Stimulated activated CD8-positive, alpha-beta memory T cell treated with anti-CD3 and anti-CD28 coated beads, Interleukin-7, amount 100 ng/mL, for 4 hours (primary cell): Measurements from ENCODE around the gene CALHM3.

Source experiments
- DNase-seq, 2 donors: peaks; one replicate each; pipeline ENCODE4 v3.0.0-alpha.2; 2020; ENCODE audit warnings: low read depth in 2 of 2

CALHM3 gene

DNA sequence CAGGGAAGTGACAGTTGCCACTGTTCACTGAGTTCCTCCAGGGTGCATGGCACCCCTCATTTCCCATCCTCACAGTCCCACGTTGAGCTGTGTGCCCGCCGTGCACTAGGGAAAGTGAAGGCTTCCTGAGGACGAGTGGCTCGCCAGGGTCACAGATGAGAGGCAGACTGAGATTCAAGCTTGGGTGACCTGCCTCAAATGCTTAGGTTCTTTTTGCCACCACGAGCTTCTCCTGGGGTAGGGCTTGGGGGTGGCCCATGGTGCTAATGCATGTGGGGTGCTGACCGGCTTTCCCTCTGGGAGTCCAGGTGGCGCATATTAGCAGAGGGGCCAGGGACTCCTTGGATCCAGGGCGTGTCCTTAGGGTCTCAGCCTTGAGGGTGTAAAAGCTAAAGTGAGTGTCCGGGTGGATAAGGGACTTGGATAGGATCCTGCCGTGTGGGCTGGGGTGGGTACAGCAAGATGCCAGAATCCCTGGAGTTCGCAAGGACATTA, 28.8 kb downstream of the CALHM3 start:
- no peak for DNase-seq

DNA sequence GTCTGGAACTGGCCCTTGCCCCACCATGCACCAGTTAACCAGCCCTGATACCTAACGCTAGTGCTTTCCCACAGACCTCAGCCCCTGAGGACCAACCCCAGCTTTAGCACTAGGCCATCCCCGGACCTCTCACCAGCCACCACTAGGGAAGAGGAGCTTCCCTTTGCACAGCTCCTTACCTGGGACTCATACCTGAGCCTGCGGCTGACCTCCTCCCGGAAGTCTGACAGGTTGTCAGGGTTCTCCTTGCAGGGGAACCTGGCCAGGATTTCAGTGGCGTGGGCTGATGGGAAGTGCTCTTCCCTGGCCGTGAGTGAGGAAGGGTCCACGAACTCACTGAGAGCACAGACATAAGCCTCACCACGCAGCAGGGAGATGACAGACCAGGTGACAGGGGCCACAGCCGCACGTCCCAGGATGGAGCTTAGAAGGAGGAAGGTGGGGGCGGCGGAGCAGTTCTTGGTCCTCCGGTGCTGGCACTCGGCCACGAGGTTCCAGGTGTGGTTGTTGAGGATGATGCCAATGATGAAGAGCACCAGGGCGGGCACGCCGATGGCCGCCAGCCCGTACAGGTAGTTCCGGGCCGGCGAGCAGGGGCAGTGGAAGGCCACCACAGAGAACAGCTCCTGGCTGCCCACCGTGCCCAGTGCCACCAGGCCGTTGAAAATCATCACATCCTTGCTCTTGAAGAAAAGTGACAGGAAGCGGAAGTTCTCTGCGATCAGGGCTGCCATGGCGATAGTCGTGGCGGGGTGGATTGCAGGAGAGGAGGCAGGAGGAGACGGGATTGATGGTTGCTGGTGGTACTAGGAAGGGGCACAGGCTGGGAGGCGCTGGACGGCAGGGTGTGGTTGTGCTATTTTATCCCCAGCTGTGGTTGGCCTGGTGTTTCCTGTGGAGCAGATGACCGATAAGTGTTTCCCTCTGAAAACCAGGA, 29.6 kb downstream of the CALHM3 start:
- no peak for DNase-seq

DNA sequence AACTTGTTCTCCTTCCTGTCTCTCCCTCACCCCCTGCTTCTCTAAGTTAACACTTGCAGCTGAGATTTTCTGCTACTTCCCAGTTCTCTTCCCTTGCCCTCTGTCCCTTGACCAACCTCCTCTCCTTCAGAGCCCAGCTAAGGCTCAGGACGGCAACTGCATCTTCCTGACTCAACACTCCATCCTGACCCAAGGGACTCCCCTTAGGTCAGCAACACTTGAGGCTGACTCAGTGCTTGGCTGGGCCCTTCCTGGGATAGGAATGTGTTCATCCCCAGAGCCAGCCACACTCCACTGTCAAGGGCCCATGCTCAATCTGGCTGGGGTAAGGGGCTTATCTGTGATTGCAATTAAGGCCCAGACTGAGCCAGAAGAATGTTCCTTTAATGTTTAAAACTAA, 30.3 kb downstream of the CALHM3 start:
- no peak for DNase-seq

DNA sequence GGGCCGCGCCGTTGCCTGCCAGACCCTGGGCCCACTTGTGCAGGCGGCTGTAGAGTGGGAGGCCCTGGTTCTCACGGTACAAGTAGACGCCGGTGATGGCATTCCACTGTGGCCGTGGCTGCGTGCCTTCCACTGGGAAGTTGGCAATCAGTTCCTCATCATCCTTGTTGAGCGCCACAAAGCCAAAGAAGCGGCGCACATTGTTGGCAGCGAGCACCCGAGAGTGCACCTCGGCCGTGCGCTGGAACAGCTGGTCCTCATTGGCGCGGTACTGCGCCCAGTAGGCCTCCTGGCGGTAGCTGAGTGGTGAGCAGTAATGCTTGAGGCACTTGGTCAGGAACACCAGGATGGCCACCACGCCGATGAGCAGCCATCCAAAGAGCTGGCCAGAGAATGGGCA, 31.9 kb downstream of the CALHM3 start:
- no peak for DNase-seq

DNA sequence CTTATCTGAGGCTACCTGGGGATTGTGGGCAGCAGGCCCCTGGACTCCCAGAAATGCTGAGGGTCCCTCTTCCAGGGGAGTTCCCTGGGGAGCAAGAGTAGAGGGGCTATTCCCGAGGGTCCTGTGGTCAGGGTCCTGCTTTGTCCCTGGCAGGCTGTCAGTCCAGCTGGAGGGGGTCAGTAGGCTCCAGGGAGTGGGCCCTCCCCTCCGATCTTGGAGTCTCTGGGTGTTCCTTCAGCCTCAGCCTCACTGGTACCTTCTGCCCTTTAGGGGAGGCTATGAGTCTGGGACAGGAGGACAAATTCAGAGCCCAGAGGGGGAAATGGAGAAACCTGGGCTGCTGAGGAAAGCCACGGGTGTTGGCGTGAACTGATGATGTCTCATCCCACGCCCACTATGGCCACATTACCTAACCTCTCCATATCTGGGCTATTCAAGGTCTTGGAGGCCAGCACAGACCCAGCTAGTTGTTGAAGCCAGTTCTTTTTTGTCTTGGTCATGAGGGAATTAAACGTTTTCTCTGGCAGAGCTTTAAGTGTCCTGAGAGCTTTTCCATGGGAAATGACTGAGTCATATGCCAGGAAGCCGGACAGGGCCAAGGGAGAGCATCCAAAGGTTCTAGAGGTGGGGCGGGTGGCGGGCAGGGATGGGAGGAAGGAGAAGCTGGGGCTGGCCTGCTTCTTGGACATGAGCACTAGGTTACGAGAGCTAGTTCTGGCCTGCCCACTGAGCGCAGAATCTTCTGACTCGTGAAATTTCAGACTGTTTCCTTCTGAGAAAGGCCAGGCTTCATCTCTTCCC, 33.1 kb downstream of the CALHM3 start:
- no peak for DNase-seq

DNA sequence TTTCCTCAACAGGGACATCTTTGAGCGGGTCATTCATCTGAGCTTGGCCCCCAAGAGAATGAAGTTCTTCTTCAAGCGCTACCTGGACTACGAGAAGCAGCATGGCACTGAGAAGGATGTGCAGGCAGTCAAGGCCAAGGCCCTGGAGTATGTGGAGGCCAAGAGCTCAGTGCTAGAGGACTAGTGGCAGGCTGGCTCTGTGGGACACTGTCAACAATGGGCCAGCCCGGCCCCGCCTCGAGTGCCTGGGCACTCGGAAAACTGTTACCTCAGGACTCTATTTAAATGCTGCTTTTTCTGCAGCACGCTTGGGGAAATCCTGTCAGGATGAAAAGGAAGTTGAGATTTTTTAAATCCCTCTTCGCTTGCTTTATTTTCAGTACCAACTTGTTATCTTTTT, 33.7 kb downstream of the CALHM3 start:
- DNase-seq = no peak

DNA sequence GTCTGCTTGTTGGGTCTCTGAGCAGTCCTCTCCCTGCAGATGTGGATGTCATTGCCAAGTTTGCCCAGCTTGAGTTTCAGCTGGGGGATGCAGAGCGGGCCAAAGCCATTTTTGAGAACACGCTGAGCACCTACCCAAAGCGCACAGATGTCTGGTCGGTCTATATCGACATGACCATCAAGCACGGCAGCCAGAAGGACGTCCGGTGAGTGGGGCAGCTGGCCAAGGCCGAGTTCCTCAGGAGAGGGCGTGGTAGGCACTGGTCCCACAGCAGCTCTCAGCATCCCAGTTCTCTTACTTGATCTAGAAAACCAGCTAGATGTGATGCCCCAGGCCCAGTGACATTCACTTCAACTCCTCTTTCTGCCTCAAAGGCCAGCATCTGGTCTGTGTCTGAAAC, 34.6 kb downstream of the CALHM3 start:
- no peak for DNase-seq

DNA sequence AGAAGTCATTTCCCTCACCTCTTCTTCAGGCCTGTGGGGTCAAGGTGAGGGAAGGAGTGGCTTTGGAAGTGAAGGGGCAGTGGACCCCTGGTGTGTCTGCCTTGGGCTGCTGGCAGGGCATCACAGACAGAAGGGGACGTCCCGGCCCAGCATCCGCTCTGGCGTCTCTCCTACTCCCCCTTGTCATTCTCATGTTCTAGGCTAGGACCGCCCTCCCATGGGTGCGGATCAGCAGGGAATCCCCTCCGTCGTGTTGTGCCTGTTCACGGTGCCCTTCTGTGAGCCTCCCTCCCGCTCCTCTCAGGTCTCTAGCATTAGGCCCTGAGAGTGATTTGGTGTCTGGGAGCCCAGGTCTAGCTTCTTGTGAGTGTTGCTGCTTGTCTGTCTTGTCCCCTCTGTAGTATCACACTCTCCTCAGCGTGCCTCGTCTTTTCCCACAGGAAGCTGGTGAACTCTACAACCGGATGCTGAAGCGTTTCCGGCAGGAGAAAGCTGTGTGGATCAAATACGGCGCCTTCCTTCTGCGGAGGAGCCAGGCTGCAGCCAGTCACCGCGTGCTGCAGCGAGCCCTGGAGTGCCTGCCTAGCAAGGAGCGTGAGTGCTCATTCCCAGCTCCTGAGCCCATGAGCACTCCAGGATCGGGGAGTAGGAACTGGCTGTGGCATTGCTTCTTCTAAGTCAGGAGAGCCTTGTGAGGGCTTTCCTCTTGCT, 35.4 kb downstream of the CALHM3 start:
- no peak for DNase-seq

DNA sequence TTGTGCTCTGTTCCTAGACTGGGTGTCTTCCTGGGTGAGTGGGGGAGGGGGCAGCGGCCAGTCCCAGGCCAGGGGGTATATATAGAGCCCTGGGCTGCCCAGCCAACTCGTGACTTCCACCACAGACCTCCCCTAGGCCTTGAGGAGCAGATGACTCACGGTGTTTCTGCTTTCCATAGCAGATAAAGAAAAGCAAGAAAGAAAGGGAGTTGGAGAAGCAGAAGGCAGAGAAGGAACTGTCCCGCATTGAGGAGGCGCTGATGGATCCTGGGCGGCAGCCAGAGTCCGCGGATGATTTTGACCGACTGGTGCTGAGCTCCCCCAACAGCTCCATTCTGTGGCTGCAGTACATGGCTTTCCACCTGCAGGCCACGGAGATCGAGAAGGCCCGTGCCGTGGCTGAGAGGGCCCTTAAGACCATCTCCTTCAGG, 37.0 kb downstream of the CALHM3 start:
- no peak for DNase-seq

DNA sequence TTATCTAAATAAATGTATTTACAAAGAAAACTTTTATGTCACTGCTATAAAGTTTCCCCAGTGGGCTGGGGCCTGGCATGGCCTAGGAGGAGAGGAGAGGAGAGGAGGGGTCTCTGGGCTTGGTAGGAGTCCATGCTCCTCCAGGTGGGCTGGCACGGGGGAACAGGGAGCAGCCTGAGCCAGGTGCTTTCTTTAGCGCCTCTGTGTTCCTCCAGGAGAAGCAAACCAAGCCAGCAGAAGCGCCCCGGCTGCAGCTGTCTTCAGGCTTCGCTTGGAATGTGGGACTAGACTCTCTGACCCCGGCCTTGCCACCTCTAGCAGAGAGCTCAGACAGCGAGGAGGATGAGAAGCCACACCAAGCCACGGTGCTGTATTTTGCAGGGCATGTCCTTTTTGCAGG, 37.4 kb downstream of the CALHM3 start:
- no peak for DNase-seq

DNA sequence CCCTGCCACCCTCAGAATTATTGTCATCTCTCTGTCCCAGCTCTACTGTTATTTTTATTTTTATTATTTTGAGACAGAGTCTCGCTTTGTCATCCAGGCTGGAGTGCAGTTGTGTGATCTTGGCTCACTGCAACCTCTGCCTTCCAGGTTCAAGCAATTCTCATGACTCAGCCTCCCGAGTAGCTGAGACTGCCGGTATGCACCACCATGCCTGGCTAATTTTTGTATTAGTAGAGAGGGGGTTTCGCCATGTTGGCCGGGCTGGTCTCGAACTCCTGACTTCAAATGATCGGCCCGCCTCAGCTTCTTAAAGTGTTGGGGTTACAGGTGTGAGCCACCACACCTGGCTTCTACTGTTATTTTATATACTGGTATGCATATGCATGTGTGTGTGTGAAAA, 37.8 kb downstream of the CALHM3 start:
- DNase-seq = no peak

DNA sequence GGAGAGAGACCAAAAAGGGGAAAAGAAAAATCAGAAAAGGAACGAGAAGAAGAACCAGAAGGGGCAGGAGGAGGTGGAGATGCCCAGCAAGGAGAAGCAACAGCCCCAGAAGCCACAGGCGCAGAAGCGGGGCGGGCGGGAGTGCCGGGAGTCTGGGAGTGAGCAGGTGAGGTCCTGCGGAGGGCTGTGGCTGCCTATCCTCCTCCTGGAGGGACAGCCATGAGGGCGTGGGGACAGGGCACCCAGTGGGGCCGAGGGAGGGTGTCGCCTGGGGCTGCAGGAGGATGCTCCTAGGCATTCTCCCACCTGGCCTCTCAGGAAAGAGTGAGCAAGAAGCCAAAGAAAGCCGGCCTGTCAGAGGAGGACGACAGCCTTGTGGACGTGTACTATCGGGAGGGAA, 38.6 kb downstream of the CALHM3 start:
- no peak for DNase-seq

DNA sequence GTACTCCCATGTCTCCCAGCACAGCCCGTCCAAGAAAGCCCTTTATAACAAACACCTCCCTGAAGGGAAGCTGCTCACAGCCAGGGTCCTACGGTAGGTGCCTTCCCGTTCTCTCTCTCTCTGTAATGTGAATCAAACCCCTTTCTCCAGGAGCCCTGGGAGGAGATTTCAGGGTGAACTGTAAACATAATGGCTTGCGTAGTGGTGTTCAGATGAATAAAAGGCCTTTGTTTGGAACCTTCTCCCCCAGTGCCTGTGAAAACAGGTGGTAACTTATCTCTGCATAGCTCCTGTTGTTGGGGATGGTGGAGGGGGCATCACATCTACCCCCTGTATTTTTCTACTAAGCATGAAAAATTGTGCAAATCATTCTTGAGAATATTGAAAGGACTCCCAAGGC, 39.3 kb downstream of the CALHM3 start:
- DNase-seq = no peak

DNA sequence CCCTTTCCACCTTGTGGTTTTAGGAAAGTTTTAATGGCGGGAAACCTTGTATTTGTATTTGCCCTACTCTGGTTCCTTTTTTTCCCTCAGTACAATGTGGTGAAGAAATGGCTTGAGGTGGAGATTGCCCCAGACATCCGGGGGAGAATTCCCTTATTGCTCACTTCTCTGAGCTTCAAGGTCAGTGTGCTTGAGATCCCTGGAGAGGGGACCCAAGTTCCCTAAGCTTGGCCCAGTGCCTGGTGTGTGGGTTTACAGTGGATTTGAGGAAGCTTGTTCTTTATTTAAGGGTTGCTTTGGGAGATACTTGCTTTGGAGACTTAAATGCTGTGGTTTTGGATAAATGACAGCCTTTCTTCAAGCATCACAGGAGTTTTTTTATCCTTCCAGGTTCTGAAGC, 45.2 kb downstream of the CALHM3 start:
- DNase-seq = no peak

DNA sequence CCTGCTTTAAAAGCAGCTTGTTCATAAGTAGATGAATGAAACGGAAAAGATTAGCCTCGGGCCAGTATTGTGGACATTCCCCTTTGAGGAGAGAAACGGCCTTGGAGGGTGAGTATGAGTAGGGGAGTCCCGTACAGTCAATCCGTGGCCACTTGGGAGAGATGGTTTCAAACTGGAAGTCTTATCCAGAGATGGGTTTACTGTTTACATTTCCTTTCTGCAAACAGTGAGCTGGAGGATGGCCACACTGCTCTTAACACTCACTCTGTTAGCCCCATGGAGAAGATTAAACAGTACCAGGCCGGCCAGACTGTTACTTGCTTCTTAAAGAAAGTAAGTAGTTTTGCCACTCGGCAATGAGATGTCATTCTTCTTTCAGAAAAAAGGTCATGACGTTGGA, 47.1 kb downstream of the CALHM3 start:
- no peak for DNase-seq

DNA sequence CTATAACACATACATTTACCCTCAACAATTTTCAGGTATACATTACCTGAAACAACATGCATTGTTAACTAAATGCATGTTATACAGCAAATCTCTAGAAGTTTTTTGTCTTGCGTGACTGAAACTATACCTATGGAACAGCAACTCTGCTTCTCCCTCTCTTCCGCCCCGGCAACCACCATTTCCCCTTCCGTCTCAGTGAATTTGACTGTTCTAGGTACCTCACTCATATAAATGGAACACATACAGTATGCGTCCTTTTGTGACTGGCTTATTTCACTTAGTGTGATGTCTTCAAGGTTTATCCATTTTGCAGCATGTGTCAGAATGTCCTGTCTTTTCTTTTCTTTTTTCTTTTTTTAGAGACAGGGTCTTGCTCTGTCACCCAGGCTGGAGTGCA, 49.4 kb downstream of the CALHM3 start:
- no peak for DNase-seq

DNA sequence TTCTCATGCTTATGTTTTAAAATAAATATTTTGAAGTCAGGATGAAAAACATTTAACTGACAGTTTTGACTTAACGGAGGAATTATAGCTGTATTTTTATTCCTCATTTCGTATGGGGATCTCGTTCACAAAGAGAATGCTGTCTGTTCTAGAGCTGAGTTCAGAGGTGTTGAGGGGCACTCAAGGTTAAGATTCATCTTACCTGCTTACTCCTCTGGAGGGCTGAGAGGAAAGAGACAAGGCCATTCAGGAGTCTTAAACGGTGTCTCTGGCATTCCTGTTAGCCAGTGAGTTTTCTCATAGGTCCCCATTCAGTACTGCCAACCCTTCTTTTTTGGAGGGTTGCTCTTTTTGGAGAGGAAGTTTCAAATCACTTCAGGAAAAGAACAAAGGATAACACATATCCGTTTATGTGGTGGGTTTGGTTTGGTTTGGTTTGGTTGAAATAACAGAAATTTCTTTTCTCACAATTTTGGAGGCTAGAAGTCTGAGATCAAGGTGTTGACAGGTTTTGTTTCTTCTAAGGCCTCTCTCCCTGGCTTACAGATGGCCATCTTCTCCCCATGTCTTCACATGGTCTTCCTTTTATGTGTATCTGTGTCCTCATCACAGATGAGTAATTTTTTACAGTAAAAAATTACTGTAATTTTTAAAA, 49.9 kb downstream of the CALHM3 start:
- DNase-seq = no peak

DNA sequence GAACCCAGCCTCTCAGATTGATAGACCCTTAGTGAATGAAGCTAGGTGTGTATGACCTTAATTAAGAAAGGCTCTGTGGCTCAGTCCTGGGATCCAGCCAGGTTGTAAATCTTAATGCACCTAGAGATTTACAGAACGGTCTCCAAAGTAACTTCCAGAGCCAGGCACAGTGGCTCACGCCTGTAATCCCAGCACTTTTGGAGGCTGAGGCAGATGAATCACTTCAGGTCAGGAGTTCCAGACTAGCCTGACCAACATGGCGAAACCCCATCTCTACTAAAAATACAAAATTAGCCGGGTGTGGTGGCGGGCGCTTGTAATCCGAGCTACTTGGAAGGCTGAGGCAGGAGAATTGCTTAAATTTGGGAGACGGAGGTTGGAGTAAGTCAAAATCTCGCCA, 51.2 kb downstream of the CALHM3 start:
- no peak for DNase-seq

DNA sequence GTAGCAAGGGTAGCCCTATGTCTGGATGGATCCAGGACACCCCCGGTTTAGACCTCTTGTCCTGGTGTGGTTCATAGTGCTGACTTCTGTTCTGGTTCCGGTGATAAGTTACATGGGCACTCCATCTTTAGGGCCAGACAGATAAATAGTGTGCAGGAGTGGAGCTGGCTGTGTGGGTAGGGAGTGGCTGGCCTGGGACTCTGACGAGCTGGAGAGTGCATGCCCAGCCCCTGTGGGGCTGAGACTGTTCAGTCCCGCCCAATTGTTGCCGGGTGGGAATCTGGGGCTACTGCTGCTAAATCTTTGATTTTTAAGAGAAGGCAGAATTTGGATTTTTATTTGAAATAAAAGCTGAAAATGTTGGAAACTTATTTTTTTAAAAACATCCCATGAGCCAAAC, 55.3 kb downstream of the CALHM3 start:
- no peak for DNase-seq
